ENCODE data around the gene LRRC28.
A peak's percentile ranks its signal among the peaks of the same experiment; 100 is the strongest.

Gene LRRC28

DNA sequence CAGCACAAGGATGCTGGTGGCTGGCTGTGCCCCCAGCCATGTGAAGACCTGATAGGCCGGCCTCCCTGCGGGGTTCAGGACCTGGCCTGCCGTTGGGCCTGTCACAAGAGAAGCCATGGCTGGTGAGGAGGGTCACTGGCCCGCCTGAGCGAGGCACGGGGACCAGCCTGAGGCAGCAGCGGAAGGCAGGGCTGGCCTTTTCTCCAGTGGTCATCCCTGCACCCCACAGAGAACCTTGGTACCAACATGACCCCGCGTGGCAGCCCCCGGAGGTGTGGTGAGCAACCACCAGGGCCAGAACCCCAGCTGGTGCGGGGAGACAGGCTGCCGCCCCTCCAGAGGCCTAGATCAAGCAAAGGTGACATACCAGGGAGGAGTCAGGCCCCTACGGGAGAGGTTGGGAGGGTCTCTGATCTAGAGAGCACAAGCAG lies 180.4 kb downstream of the LRRC28 start:
- no peak for DNase-seq (ENCODE audit: low read depth)
- no peak overlapping the region for H3K4me3 ChIP-seq (replicated peaks; ENCODE audit: low read depth, low read length)
- TF ChIP-seq, protein P1, sequence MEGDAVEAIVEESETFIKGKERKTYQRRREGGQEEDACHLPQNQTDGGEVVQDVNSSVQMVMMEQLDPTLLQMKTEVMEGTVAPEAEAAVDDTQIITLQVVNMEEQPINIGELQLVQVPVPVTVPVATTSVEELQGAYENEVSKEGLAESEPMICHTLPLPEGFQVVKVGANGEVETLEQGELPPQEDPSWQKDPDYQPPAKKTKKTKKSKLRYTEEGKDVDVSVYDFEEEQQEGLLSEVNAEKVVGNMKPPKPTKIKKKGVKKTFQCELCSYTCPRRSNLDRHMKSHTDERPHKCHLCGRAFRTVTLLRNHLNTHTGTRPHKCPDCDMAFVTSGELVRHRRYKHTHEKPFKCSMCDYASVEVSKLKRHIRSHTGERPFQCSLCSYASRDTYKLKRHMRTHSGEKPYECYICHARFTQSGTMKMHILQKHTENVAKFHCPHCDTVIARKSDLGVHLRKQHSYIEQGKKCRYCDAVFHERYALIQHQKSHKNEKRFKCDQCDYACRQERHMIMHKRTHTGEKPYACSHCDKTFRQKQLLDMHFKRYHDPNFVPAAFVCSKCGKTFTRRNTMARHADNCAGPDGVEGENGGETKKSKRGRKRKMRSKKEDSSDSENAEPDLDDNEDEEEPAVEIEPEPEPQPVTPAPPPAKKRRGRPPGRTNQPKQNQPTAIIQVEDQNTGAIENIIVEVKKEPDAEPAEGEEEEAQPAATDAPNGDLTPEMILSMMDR (IDR thresholded peaks at IDR 0.05; ENCODE audit: low read length, missing control alignments), result no peak

DNA sequence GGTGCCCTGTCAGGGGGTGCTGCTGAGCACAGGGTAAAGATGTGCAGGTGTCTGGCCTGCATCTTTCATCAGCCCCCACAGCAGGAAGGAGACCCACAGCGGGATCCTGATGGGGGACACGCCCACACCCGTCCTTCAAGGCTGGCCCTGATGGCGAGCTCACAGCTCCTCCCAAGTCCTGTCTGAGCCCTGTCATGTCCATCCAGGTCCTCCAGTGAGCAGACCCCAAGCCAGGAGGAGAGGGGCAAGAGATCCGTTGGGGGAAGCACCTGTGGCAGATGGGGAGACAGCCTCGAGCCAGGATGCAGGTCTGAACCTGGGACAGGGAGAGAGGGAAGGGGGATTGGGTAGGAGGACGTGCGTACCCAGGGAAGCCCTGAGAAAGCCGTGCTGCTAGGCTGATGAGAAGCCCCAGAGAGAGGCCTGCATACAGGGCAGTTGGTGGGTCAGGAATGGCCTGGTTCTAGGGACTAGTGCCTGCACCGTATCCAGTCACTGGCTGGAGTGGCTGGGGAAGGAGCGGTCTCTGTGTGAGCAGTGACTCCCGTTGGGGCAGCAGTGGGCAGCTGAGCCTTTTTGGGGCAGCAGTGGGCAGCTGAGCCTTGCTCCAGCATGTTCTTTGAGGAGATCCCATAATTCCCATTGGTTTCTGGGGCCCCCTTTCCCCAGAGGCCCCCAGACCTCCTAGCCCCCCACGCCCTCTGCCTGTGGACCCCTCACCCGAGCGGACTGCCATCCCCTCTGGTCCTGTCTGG lies 181.2 kb downstream of the LRRC28 start:
- DNase-seq (ENCODE audit: low read depth), result no peak
- TF ChIP-seq, protein P1 (IDR thresholded peaks at IDR 0.05; ENCODE audit: low read length, missing control alignments), result no peak
- no peak overlapping the region for H3K4me3 ChIP-seq (replicated peaks; ENCODE audit: low read depth, low read length)

GRCh38 chr15:99433026-99433756 lies 181.9 kb downstream of the LRRC28 start:
- DNase-seq (ENCODE audit: low read depth), result peak; percentile 40
- TF ChIP-seq, protein P1 (IDR thresholded peaks at IDR 0.05; ENCODE audit: low read length, missing control alignments), result no peak

GRCh38 chr15:99433757-99434450 lies 182.6 kb downstream of the LRRC28 start:
- TF ChIP-seq, protein P1 (IDR thresholded peaks at IDR 0.05; ENCODE audit: low read length, missing control alignments), result no peak
- no peak for DNase-seq (ENCODE audit: low read depth)
- H3K4me3 ChIP-seq (replicated peaks; ENCODE audit: low read depth, low read length), result no peak overlapping the region

More at GRCh38 chr15:99433026-99433756, 181.9 kb downstream of the LRRC28 start:
- H3K4me3 ChIP-seq (replicated peaks; ENCODE audit: low read depth, low read length), result no peak overlapping the region

- TF ChIP-seq, protein P1 (IDR thresholded peaks at IDR 0.05; ENCODE audit: low read length, missing control alignments), result no peak
- H3K4me3 ChIP-seq (replicated peaks; ENCODE audit: low read depth, low read length), result no peak overlapping the region
- DNase-seq (ENCODE audit: low read depth), result no peak
Measured at GRCh38 chr15:99434506-99435112, 183.3 kb downstream of the LRRC28 start.

DNA sequence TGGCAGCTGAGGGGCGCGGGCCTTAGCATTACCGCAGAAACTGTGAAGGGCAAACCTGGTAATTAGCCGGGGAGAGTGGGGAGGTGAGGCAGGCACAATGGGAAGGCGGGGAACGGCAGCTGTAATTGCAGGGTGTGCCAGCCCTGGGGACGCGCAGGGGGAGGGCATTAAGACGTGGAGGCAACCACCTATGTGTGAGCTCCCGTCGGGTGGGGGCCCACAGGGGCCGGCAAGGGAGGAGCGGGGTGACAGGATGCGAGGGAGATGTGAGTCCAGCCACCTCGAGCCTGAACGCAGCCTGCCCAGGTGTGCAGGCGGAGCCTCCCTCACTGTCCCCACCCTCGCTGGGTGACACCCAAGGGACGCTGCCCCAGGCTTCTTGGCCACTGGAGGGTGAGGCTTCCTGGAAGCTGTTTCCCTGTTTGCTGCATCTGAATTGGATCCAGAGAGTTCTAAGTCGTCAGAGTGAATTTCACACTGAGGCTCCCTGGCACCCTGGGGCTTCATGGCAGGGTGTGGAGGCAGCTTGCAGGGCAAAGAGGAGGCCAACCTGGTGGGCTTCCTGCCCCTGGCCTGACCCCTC lies 183.9 kb downstream of the LRRC28 start:
- TF ChIP-seq, protein P1 (IDR thresholded peaks at IDR 0.05; ENCODE audit: low read length, missing control alignments), result no peak
- DNase-seq (ENCODE audit: low read depth), result no peak
- H3K4me3 ChIP-seq (replicated peaks; ENCODE audit: low read depth, low read length), result no peak overlapping the region
